Duodenal mucosa (tissue), 2 donors: ENCODE measurements around the gene CRTAC1.

Source experiments
- H3K27ac ChIP-seq: one replicate; pipeline ENCODE4 v1.7.0; 2013; ENCODE audit warnings: low read depth, low read length
- H3K27me3 ChIP-seq, 2 donors: one replicate each; pipeline ENCODE4 v1.7.0; 2013; ENCODE audit warnings: low read length in 2 of 2, control low read depth in 1 of 2; ENCODE audit not compliant: insufficient read depth in 2 of 2, control insufficient read depth in 1 of 2
- H3K36me3 ChIP-seq, 2 donors: one replicate each; pipeline ENCODE4 v1.7.0; 2013; ENCODE audit warnings: low read length in 2 of 2, control low read depth in 1 of 2; ENCODE audit not compliant: insufficient read depth in 2 of 2, control insufficient read depth in 1 of 2
- H3K4me1 ChIP-seq, 2 donors: one replicate each; pipeline ENCODE4 v1.7.0; 2013; ENCODE audit warnings: low read length in 2 of 2, control low read depth in 1 of 2; ENCODE audit not compliant: insufficient read depth in 2 of 2, control insufficient read depth in 1 of 2
- H3K4me3 ChIP-seq, 2 donors: one replicate each; pipeline ENCODE4 v1.7.0; 2013; ENCODE audit warnings: low read length in 2 of 2, low read depth in 1 of 2
- H3K9ac ChIP-seq, 2 donors: one replicate each; pipeline ENCODE4 v1.7.0; 2013; ENCODE audit warnings: low read length in 2 of 2, low read depth in 1 of 2
- H3K9me3 ChIP-seq, 2 donors: one replicate each; pipeline ENCODE4 v1.7.0; 2013; ENCODE audit warnings: low read length in 2 of 2, control low read depth in 1 of 2; ENCODE audit not compliant: control insufficient read depth in 1 of 2

CRTAC1 gene, protein sequence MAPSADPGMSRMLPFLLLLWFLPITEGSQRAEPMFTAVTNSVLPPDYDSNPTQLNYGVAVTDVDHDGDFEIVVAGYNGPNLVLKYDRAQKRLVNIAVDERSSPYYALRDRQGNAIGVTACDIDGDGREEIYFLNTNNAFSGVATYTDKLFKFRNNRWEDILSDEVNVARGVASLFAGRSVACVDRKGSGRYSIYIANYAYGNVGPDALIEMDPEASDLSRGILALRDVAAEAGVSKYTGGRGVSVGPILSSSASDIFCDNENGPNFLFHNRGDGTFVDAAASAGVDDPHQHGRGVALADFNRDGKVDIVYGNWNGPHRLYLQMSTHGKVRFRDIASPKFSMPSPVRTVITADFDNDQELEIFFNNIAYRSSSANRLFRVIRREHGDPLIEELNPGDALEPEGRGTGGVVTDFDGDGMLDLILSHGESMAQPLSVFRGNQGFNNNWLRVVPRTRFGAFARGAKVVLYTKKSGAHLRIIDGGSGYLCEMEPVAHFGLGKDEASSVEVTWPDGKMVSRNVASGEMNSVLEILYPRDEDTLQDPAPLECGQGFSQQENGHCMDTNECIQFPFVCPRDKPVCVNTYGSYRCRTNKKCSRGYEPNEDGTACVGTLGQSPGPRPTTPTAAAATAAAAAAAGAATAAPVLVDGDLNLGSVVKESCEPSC

DNA sequence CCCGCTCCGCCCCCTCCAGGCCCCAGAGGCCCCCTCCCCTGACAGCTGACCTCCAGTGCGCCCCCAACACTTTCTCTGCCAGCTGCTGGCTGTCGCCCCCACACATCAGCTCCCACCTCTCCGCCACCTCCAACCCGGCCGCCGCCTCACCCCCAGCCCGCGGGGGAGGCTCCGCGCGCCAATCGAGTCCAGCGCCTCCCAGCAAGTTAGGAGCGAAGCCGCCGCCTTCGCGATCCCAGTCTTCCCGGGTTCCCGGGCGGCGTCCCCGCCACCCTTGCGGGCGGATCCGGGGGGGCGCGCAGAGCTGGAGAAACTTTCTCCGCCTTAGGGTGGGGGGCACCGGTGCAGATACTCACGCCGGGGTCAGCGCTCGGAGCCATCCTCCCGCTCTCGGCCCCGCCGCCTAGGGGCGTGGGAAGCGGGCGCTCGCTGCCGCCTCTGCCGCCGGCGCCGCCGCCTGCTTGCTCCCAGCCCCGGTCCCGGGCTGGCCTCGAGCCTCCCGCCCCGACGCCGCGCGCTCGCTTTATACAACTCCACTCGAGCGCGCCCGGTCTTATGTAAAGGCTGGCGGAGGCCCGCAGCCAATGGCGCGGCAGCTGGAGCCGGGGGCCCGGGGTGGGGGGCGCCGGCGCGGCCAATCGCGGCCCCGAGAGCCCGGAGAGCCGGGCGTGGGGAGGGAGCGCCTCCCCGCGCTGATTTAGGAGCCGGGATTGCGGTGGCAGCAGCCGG, at the start of gene CRTAC1:
TSS of gene CRTAC1 (minus strand) at position 529 of the 729 bp plus-strand sequence. CDS start at position 380, 149 bp downstream.
- Histone ChIP-seq H3K9me3 (no peaks in the 10 kb centered on the region), H3K9ac (no peak within 1 kb of the TSS), H3K36me3 (no peaks in the 10 kb centered on the region), H3K27ac (no peak within 1 kb of the TSS), H3K4me1 (no peaks in the 10 kb centered on the region), H3K27me3 (peaks cover 55 to 70% of the 10 kb centered on the region in 2 donors), H3K4me3 (peak within 1 kb of the TSS in 1 of 2 donors; percentile 22)

DNA sequence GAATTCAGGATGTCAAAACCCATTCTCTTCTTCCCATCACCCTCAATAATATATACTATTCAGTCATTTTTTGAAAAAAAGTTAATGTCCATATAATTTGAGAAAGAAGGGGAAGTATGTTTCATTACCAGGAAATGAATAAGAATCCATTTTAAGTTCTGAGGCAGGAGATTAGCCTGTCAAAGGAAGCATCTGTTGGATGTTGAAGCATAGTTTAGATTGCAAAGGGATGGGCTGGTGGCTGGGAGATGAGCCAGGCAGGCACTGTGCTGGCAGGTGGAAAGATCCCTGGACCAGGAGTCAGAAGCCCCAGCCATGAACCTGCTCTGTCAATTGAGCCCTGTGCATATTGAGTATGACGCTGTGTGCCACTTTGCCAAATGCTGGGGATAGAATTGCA, 48.4 kb upstream of the CRTAC1 start:
- Histone ChIP-seq H3K9me3 (no peaks in the 10 kb centered on the region), H3K27me3 (no peaks in the 10 kb centered on the region), H3K4me1 (no peaks in the 10 kb centered on the region), H3K36me3 (no peaks in the 10 kb centered on the region), H3K4me3 (no peak overlapping the region), H3K9ac (no peak overlapping the region), H3K27ac (no peak overlapping the region)

DNA sequence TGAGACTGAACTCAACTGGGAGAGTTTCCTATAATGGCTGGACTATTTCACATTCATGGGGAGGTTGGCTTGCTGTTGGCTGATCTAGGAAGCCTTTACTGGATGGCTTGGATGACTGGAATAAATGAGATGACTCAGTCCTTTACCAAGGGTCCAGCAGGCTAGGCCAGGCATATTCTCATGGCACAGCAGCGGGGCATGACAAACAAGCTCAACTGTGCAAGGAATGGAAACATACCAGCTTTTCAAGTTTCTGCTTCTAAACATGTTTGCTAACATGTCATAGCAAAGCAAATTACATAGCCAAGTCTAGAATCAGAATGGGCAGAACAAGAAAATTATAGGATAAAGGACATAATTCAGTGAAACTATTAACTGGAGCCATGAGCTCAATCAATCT, 46.8 kb upstream of the CRTAC1 start:
- H3K27me3 ChIP-seq: no peaks in the 10 kb centered on the region
- no peaks in the 10 kb centered on the region for H3K36me3 ChIP-seq
- no peak overlapping the region for H3K4me3 ChIP-seq
- no peak overlapping the region for H3K9ac ChIP-seq
- H3K27ac ChIP-seq: no peak overlapping the region
- H3K4me1 ChIP-seq: no peaks in the 10 kb centered on the region
- H3K9me3 ChIP-seq: no peaks in the 10 kb centered on the region

DNA sequence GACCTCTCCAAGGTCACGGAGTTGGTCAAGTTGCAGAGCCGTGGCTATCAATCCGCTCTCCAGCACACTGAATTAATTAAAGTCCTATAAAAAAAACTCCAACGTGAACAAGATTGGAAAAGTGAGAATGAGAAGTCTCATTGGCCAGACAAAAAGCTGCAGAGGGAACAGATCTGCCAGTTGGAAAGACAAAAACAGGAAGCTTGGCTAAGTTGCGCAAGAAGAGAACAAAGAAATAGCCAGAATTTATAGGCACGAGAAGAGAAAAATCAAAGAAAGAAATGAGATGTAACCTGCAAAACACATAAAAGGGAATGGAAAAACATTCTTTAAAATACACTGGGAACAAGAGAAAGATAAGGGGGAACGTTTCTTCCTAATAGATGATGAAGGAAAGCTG, 45.7 kb upstream of the CRTAC1 start:
- no peaks in the 10 kb centered on the region for H3K36me3 ChIP-seq
- no peak overlapping the region for H3K9ac ChIP-seq
- no peak overlapping the region for H3K27ac ChIP-seq
- no peaks in the 10 kb centered on the region for H3K9me3 ChIP-seq
- H3K4me3 ChIP-seq: no peak overlapping the region
- H3K27me3 ChIP-seq: no peaks in the 10 kb centered on the region
- H3K4me1 ChIP-seq: no peaks in the 10 kb centered on the region

DNA sequence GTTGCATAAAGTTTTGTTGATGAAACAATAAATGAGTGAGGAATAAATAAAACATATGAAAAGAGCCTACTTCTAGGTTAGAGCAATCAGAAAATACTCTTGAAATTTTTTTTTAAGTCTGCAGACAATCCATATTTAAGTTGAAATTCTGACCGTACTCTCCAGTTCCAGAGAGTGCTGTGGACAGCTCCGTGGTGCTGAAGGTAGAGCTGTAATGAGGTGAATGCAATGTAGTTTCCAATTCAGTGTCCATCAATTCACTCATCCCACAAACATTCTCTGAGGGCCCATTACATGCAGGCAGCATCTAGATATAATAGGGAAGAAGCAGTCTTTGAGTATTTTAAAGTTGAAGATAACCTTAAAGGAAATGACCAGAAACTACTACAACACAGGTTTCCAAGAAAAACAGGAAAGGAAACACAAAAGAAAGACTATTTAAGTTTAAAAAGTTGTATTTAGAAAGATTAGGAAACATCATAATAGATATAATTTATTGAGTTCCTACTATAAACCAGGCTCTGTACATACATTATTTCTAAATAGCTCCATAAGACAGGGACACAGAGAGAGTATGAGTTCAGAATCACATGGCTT, 44.0 kb upstream of the CRTAC1 start:
- Histone ChIP-seq H3K9ac (no peak overlapping the region), H3K9me3 (no peaks in the 10 kb centered on the region), H3K27ac (no peak overlapping the region), H3K4me1 (no peaks in the 10 kb centered on the region), H3K4me3 (no peak overlapping the region), H3K36me3 (no peaks in the 10 kb centered on the region), H3K27me3 (no peaks in the 10 kb centered on the region)

DNA sequence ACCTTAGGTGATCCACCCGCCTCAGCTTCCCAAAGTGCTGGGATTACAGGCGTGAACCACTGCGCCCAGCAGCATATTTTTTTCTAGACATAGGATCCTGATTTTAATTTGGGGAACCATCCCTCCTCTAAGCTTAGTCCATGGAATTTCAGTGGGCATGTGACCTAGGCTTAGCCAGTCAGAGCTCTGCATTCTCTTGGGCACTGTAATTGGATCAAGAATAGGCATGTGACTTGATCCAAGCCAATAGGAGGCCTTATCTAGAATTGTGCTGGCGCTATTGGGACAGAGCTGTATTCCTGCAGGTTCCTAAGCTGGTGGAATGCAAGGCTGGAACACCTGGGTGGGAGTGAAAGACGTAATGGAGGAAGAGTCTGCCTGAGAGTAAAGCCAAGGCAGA, 36.7 kb upstream of the CRTAC1 start:
- Histone ChIP-seq H3K4me1 (no peaks in the 10 kb centered on the region), H3K27me3 (peaks cover 3% of the 10 kb centered on the region in 2 donors), H3K9ac (no peak overlapping the region), H3K9me3 (no peaks in the 10 kb centered on the region), H3K27ac (no peak overlapping the region), H3K4me3 (no peak overlapping the region), H3K36me3 (no peaks in the 10 kb centered on the region)

DNA sequence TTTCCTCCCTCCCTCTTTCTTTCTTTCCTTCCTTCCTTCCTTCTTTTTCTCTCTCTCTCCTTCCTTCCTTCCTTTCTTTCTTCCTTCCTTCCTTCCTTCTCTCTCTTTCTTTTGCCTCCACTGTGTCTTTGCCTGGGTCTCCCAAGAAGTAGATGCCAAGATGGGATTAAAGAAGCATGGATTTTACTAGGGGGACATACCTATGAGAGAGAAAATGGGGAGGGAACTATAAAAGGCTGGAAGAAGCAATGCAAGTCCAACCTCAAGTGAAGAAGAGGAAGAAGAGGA, 33.3 kb upstream of the CRTAC1 start:
- Histone ChIP-seq H3K9me3 (no peaks in the 10 kb centered on the region), H3K27me3 (peaks cover 3% of the 10 kb centered on the region in 2 donors), H3K9ac (no peak overlapping the region), H3K4me3 (no peak overlapping the region), H3K27ac (no peak overlapping the region), H3K36me3 (no peaks in the 10 kb centered on the region), H3K4me1 (no peaks in the 10 kb centered on the region)

DNA sequence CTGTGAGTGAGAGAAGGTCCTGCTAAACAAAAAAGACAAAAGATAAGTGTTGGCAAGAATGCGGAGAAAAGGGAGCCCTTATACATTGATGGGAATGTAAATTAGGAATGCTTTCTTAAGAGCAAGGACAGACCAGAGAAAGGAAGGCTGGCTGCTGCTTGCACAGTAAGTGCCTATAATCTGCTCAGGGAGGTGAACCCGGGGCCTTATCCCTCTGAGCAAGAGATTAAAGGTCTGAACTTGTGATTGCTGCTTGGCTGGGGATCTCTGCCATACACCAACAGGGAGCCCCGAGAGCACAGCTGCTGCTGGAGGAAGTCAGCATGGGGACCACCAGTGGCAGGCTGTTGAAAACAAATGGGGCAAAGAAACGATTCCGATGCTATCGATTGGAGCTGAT, 32.0 kb upstream of the CRTAC1 start:
- H3K27me3 ChIP-seq: peaks cover 3 to 7% of the 10 kb centered on the region in 2 donors
- H3K4me1 ChIP-seq: no peaks in the 10 kb centered on the region
- H3K36me3 ChIP-seq: no peaks in the 10 kb centered on the region
- no peaks in the 10 kb centered on the region for H3K9me3 ChIP-seq
- no peak overlapping the region for H3K27ac ChIP-seq
- no peak overlapping the region for H3K4me3 ChIP-seq
- H3K9ac ChIP-seq: no peak overlapping the region

DNA sequence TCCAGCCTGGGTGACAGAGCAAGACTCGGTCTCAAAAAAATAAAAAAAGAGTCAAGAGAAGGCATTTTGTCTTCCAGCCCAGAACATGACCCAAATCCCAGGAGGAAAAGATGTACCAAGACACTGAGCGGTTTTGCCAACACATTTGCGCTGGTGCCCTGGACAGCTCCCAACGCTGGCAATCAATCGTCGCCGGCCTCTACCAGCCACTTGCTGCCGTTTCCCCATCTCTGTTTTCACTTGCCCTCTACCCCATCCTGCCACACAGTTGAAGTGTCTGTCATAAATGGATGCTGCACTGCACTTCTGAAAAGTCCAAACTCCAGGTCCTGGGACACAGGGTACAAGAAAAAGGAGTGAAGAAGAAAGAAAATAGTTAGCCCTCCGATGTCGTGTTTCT, 29.7 kb upstream of the CRTAC1 start:
- Histone ChIP-seq H3K4me1 (no peaks in the 10 kb centered on the region), H3K9me3 (no peaks in the 10 kb centered on the region), H3K4me3 (no peak overlapping the region), H3K27me3 (peaks cover 3 to 7% of the 10 kb centered on the region in 2 donors), H3K36me3 (no peaks in the 10 kb centered on the region), H3K9ac (no peak overlapping the region), H3K27ac (no peak overlapping the region)

DNA sequence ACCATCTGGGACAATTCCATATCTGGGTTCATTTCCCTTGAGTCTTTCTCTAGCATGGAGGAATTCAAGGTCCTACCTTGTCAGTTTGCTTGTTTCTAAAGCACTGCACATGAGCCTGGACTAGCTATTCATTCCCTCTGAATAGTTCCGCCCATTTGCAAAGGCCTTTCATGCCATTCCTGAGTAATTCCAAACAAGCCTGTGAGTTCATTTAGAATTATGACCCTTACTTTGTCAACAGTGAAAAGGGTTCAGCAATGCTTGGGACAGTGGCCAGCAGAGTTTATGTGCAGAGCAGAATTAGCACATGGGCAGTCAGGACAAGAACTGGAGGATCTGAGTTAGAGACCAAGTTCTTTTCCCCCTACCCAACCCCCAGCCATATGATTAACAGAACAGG, 27.9 kb upstream of the CRTAC1 start:
- no peak overlapping the region for H3K27ac ChIP-seq
- H3K27me3 ChIP-seq: peaks cover 7 to 12% of the 10 kb centered on the region in 2 donors

More for the DNA sequence above, 27.9 kb upstream of the CRTAC1 start:
- no peak overlapping the region for H3K9ac ChIP-seq
- H3K4me1 ChIP-seq: no peaks in the 10 kb centered on the region
- no peaks in the 10 kb centered on the region for H3K9me3 ChIP-seq
- no peak overlapping the region for H3K4me3 ChIP-seq
- H3K36me3 ChIP-seq: no peaks in the 10 kb centered on the region
